Ovary (tissue), 3 donors: Measurements from ENCODE around the gene DIO1.

Experiments
- EP300 ChIP-seq: sonication (generic); formaldehyde crosslinking; IDR thresholded peaks from one replicate; pipeline ENCODE4 v1.6.1; 2017; ENCODE audit warnings: antibody characterized with exemption
- TF ChIP-seq, protein P1 (sequence below), 3 donors: fragments of 450-650 bp in 2 of 3; fragments of 200-600 bp in 1 of 3; IDR thresholded peaks; one replicate each; pipeline versions ENCODE4 v1.5.1 to v1.8.0; 2016 to 2022; ENCODE audit warnings: antibody characterized with exemption in 3 of 3, mild to moderate bottlenecking in 1 of 3
- donor health status: DM: no; HTN: no; CAD: no.

DNA sequence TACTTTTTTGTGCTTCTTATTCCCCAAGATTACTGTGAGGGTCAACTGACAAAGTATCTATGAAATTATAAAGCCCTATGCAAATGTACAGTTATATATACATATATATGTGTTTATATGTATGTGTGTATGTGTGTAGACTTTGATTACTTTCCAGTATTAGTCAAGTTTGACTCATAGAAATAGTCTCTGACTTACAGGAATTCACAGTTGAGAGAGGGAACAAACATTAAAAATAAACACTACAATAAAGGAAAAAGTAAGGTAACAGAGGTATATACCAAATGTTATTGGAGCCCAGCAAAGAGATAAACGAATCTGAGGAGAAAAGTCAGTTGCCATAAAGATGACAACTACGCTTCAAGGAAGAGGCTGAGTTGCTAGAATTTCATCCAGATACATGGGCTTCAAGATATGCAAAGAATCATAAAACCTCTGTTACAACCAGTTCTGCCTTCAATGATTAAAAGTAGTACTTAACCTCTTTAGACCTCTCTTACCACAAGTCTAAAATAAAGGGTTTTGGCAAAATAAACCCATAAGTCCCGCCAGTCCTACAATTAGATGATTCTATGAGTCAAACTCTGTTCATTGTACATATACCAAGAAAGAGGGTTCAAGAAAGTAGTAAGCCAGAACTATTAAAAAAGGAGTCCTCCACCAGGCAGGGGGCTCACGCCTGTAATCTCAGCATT is 44.3 kb downstream of the DIO1 start:
- TF ChIP-seq, protein P1, sequence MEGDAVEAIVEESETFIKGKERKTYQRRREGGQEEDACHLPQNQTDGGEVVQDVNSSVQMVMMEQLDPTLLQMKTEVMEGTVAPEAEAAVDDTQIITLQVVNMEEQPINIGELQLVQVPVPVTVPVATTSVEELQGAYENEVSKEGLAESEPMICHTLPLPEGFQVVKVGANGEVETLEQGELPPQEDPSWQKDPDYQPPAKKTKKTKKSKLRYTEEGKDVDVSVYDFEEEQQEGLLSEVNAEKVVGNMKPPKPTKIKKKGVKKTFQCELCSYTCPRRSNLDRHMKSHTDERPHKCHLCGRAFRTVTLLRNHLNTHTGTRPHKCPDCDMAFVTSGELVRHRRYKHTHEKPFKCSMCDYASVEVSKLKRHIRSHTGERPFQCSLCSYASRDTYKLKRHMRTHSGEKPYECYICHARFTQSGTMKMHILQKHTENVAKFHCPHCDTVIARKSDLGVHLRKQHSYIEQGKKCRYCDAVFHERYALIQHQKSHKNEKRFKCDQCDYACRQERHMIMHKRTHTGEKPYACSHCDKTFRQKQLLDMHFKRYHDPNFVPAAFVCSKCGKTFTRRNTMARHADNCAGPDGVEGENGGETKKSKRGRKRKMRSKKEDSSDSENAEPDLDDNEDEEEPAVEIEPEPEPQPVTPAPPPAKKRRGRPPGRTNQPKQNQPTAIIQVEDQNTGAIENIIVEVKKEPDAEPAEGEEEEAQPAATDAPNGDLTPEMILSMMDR (IDR thresholded peaks at IDR 0.05), result no peak
- TF ChIP-seq EP300, result no peak
